Measurements from ENCODE around the gene AUH.
A peak's percentile ranks its signal among the peaks of the same experiment; 100 is the strongest.
"Not testable (repeated sequence)": the region's sequence is repeated elsewhere in the genome, so short reads cannot be mapped to it uniquely, and the experiment has no call there.

The AUH gene, protein sequence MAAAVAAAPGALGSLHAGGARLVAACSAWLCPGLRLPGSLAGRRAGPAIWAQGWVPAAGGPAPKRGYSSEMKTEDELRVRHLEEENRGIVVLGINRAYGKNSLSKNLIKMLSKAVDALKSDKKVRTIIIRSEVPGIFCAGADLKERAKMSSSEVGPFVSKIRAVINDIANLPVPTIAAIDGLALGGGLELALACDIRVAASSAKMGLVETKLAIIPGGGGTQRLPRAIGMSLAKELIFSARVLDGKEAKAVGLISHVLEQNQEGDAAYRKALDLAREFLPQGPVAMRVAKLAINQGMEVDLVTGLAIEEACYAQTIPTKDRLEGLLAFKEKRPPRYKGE

DNA sequence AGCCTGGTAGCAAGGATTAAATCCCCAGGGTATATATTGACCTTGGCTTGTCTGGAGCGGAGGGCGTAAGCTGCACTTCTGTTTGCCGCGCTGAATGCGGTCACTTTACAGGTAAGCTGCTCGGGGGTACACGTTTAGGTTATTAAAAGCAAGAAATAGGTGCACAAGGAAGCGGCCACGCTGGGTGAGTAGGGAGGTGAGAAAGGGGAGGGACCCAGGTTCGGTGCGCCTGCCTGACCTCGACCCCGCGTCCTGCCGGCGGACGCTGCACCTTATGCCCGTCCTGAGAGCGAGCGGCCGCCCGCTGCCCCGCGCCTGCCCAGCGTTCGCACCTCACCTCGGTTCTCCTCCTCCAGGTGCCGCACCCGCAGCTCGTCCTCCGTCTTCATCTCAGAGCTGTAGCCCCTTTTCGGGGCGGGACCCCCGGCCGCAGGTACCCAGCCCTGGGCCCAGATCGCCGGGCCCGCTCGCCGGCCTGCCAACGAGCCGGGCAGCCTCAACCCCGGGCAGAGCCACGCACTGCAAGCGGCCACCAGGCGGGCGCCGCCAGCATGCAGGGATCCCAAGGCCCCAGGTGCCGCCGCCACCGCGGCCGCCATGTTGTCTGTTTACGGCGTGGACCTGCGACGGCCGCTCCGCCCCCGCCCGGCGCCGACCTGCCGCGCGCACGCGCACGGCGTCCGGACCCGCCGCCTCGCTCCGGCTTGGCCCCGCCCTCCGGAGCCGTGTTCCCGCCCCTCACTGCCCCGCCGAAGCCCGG, at the start of gene AUH:
Gene AUH, minus strand, starts transcription at position 628 of the 760 bp plus-strand sequence. Its CDS starts 29 bp downstream, at position 599.
- DNase-seq = peak; percentile 71

GRCh38 chr9:91411096-91411771, 49.5 kb upstream of the AUH start:
- no peak for DNase-seq

- DNase-seq = no peak
Observed at GRCh38 chr9:91410161-91410560, 48.4 kb upstream of the AUH start.

GRCh38 chr9:91408475-91408874, 46.8 kb upstream of the AUH start:
- no peak for DNase-seq

GRCh38 chr9:91407580-91408318, 46.0 kb upstream of the AUH start:
- DNase-seq = no peak

DNA sequence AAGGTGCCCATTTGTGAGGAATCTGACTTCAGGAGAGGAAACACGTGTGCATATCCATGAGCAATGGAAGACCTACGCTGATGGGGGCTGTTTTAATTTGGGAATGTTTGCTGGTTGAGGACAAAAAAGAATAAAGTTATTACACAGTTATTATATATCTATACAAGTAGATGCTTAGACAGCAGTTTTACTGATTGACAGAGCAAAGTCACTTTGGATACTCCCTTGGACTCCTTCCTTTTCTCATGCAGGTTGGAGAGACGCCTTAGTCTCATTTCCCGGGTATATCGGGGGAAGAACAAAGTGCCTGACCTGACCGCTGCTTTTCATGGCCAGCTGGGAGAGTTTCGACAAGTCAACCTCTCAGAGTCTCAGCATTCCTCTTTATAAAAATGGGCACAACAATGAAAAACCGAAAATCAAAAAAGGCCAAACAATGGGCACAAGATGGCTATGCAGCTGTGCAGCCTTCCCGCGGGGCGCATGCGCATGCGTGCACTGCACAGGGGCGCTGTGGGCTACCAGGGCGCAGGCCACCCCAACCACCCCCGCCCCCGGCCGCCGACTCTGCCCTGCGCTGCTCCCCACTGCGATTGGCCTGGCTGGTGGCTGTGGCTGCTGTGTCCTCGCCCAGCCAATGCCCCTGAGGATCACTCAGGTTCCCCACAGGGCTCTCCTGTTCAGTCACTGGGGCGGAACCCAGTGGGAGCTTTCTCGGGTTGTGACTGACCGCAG, 43.8 kb upstream of the AUH start:
- no peak for DNase-seq

GRCh38 chr9:91403665-91404543, 42.2 kb upstream of the AUH start:
- no peak for DNase-seq

DNA sequence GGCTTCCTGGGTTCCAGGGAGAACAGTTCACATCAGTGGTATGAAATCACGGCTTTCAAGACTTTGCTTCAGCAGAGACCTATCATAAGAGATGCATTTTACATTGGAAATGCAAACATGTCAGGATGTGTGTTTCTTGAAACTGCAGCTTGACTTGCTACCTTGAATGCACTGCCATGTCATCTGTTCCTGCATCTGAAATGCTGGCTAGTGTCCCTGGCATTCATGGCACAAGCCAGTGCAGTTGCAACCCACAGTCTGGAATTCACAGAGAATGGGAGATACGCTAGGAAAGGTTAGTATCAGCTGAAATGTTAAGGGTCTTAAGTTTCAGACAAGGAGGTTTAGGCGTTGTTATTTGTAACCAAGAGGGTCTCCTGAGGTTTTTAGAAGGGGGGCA, 37.2 kb upstream of the AUH start:
- no peak for DNase-seq

GRCh38 chr9:91395553-91396471, 34.1 kb upstream of the AUH start:
- no peak for DNase-seq

DNA sequence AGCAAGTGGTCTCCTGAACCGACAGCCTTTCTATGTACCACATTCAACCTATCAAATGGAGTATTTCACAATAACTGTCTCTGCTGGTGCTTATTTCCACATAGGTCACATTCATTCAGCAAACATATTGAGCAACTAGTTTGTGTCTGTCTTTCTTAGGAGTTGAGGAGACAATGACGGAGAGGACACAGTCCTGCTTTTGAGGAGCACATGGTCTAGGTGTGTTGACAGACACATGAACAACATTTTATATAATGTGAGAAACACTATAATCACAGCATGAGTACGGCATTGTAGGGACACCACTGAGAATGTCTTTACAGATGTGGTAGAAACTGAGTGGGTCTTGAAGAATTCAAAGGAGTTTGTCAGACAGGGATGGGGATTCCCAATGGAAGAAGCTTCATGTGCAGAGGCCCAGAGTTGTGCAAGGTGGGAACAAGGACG, 33.4 kb upstream of the AUH start:
- DNase-seq = no peak

GRCh38 chr9:91393826-91394225, 32.1 kb upstream of the AUH start:
- DNase-seq = no peak

- DNase-seq = no peak
Observed at GRCh38 chr9:91392435-91392834, 30.7 kb upstream of the AUH start.

DNA sequence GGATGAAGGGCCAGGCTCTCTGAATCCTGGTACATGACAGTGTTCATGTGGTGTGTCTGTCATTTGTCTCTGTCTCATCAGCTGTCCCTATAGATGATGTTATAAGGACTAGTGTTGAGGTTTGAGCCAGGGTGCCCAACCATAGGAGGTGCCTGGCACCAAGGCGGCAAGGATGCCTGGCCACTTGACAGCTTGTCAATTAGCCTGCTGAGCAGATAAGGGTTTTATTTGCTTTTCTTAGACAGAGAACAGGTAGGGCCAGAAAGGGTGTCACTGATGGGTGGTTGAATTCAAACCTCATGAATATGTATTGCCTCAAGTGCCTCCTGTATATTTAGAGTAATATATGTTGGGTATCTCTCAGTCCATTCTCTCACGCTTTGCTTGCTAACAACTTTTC, 30.1 kb upstream of the AUH start:
- DNase-seq = no peak

DNA sequence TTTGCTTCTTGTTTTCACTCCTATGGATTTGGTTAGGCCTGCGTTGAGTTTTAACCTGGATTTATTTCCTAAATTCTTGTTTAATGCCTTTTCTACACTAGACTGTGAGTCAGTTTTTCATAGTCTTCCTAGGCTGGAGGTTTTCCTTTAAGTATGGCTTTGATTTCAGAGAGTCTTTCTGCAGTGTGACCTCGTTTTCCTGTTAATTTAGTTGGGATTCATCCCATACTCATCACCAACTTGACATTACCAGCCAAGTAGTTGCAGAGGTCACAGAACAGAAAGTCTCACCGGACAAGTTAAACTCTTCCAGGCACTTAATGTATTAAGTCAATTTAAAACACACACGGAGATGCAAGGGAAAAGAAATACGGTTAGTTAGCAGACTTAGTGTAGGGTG, 29.7 kb upstream of the AUH start:
- no peak for DNase-seq

DNA sequence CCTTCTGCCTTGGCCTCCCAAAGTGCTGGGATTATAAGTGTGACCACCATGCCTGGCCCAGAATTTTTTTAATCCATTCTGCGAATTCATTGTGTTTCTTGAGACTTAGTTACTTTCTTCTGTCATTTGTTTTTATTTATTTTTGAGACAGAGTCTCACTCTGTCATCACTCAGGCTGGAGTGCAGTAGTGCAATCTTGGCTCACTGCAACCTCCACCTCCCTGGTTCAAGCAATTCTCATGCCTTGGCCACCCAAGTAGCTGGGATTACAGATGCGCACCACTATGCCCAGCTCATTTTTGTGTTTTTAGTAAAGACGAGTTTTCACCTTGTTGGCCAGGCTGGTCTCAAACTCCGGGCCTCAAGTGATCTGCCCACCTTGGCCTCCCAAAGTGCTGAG, 28.0 kb upstream of the AUH start:
- not testable (repeated sequence) for DNase-seq

DNA sequence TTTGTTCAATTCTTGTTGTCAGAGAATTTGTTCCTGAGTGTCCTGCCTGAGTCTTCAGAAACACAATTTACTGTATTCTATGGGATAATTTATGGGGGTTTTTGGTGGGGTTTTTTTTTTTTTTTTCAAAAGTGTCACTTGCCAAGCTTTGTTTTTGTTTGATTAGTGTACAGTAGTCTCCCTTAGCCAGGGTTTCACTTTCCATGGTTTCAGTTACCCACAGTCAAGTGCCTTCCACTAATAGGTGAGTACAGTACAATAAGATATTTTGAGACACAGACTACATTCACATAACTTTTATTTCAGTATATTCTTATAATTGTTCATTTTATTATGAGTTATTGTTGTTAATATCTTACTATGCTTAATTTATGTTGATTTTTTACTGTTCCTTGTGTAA, 25.0 kb upstream of the AUH start:
- no peak for DNase-seq

DNA sequence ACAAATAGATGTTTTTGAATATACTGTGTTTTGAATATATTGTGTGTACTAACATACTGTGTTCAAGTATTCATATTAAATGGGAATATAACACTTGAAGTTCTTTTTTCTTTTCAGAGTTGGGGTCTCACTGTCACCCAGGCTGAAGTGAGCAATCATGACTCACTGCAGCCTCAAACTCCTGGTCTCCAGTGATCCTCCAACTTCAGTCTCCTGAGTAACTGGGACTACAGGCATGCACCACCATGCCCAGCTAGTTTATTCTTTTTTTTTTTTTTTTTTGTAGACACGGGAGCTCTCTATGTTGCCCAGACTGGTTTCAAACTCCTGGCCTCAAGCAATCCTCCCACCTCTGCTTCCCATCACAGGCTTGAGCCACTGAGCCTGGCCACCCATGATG, 23.2 kb upstream of the AUH start:
- DNase-seq = no peak

DNA sequence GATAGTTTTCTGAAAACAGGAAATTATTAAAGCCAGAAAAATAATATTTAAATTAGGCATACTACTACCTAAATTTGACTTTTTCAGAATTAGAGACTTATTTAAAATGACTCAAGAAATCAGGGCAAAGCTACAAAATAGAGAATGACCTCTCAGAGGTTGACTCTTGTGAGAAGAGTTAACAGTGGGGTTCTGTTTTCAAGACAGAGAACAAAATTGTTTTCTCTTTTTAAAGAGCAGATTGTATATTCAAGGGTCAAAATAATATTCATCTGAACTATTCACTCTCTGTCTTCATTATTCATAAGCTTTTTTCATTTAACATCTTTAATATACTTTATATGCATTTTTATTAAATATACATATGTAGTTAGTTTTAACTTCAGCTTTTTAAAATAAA, 21.9 kb upstream of the AUH start:
- no peak for DNase-seq

- no peak for DNase-seq
Observed at GRCh38 chr9:91382298-91382697, 20.6 kb upstream of the AUH start.

DNA sequence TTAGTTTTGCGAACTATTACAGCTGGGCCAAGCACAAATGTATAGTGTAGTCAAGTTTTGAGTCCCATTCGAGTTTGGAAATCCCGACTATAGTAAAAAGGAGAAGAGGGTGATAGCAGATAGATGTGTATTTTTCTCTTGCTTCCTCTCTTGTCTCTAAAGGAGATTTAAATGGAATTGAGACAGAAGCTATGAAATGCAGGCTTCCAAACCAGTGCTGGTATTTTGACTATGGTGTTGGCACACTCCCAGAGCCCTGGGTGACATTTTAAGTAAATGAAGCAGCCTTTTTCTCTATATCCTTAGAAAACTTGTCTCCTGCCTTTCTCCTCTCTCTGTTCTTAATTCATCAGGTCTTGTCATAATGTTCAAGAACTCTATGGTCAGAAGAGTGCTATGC, 17.7 kb upstream of the AUH start:
- no peak for DNase-seq

All from NK-92 treated with Interleukin-12 subunit alpha and Interleukin-12 subunit beta, amount 100 ng/mL, for 24 hours (cell line).